ENCODE data around the gene DNAJC13.

GRCh38 chr3:132535575-132536441, 118.5 kb downstream of the DNAJC13 start:
- peak; percentile 54 to 76 (median 61) for TF ChIP-seq CTCF (IDR thresholded peaks at IDR 0.05 in 4 of 5, conservative IDR thresholded peaks at IDR 0.05 in 1 of 5)
- TF ChIP-seq POLR2A (IDR thresholded peaks at IDR 0.05): no peak

Measured in gastrocnemius medialis (tissue), 4 donors.